Sigmoid colon (tissue), 4 donors: ENCODE measurements around the gene SLC6A4.

Source experiments
- EP300 ChIP-seq, 4 donors: sonication (generic); formaldehyde crosslinking; IDR thresholded peaks; one replicate each; pipeline ENCODE4 v1.6.1; 2017; ENCODE audit warnings: antibody characterized with exemption in 4 of 4
- POLR2A ChIP-seq, 2 donors: fragments of 450-650 bp; IDR thresholded peaks; one replicate each; pipeline ENCODE4 v1.6.1; 2016; ENCODE audit warnings: antibody characterized with exemption in 2 of 2, mild to moderate bottlenecking in 2 of 2, moderate library complexity in 2 of 2
- POLR2AphosphoS5 ChIP-seq, 4 donors: sonication (generic); formaldehyde crosslinking; IDR thresholded peaks; one replicate each; pipeline ENCODE4 v1.6.1; 2017; ENCODE audit warnings: antibody characterized with exemption in 4 of 4
- TF ChIP-seq, protein P1 (sequence below), 4 experiments: fragments of 450-650 bp in 3 of 4; fragments of 200-600 bp in 1 of 4; IDR thresholded peaks; one replicate each; pipeline ENCODE4 v1.5.1; 2016 to 2019; ENCODE audit warnings: antibody characterized with exemption in 4 of 4, mild to moderate bottlenecking in 3 of 4, moderate library complexity in 2 of 4

DNA sequence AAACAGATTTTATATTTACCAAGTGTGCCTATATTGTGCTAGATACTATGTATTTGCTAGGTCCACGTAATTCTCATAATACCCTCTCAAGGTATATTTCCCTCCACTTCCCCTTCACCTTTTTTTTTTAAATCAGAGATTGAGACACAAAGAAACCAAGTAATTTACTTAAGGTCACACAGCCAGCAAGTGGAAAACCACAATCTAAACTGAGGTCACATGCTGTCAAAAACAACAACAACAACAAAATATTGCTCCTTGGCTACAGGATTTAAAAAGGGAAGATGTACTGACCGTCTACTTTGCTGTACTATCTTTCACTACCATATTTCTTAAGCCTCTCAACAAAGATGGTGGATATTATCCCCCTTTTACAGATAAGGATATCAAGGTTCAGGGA, 40.4 kb upstream of the SLC6A4 start:
- TF ChIP-seq, protein P1, sequence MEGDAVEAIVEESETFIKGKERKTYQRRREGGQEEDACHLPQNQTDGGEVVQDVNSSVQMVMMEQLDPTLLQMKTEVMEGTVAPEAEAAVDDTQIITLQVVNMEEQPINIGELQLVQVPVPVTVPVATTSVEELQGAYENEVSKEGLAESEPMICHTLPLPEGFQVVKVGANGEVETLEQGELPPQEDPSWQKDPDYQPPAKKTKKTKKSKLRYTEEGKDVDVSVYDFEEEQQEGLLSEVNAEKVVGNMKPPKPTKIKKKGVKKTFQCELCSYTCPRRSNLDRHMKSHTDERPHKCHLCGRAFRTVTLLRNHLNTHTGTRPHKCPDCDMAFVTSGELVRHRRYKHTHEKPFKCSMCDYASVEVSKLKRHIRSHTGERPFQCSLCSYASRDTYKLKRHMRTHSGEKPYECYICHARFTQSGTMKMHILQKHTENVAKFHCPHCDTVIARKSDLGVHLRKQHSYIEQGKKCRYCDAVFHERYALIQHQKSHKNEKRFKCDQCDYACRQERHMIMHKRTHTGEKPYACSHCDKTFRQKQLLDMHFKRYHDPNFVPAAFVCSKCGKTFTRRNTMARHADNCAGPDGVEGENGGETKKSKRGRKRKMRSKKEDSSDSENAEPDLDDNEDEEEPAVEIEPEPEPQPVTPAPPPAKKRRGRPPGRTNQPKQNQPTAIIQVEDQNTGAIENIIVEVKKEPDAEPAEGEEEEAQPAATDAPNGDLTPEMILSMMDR (IDR thresholded peaks at IDR 0.05), result no peak
- no peak for TF ChIP-seq EP300 (IDR thresholded peaks at IDR 0.05)
- TF ChIP-seq POLR2A (IDR thresholded peaks at IDR 0.05), result no peak
- TF ChIP-seq POLR2AphosphoS5 (IDR thresholded peaks at IDR 0.05), result no peak
